DND-41 (cell line): Measurements from ENCODE around the gene C19orf47.

Experiments
- EZH2 ChIP-seq: IDR thresholded peaks from 3 replicates; pipeline ENCODE4 v1.6.1; 2012; ENCODE audit warnings: borderline replicate concordance, low read depth, mild to moderate bottlenecking, moderate library complexity, low read length, inconsistent platforms; ENCODE audit not compliant: severe bottlenecking
- TF ChIP-seq, protein P1 (sequence below): IDR thresholded peaks from 2 replicates; pipeline ENCODE4 v1.5.1; 2012; ENCODE audit warnings: borderline replicate concordance, low read length, moderate library complexity, mild to moderate bottlenecking; ENCODE audit not compliant: poor library complexity, severe bottlenecking; ENCODE audit errors: extremely low read depth

DNA sequence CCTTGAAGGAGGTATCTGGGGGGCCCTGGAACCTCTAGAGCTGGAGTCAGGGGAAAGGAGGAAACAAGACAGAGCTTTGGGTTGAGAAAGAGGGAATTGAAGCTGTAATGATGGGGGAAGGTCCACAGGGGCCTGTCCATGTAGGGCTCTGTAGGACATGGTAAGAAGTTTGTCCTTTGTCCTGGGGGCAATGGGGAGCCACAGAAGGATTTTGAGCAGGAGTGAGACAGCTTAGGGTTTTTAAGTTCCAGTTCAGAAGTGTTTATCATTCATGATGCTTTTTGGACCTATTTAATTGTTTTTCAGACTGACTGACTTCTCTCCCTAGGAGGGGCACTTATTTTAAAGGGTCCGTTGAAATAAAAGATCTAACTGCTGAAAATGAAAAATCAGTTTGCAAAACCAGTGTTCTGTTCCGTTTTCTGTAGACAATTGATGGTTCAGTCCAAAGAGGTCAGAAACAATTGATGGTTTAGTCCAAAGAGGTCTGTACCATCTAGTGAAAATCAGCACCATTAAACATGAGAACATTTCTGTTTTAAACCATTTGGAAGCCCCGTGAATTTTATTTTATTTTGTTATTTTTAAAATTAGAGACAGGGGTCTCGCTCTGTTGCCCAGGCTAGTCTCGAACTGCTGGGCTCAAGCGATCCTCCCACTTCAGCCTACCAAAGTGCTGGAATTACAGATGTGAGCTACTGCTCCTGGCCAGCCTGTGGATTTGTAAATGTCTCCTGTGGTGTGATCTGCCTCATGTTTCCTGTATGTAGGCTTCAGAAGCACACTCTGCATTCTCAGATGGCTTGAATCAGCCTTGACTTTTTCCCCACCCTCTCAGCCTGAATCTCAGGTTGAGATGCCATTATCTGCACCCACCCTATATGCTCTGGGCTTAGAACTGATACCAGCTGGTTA is 8.7 kb upstream of the C19orf47 start:
- TF ChIP-seq, protein P1, sequence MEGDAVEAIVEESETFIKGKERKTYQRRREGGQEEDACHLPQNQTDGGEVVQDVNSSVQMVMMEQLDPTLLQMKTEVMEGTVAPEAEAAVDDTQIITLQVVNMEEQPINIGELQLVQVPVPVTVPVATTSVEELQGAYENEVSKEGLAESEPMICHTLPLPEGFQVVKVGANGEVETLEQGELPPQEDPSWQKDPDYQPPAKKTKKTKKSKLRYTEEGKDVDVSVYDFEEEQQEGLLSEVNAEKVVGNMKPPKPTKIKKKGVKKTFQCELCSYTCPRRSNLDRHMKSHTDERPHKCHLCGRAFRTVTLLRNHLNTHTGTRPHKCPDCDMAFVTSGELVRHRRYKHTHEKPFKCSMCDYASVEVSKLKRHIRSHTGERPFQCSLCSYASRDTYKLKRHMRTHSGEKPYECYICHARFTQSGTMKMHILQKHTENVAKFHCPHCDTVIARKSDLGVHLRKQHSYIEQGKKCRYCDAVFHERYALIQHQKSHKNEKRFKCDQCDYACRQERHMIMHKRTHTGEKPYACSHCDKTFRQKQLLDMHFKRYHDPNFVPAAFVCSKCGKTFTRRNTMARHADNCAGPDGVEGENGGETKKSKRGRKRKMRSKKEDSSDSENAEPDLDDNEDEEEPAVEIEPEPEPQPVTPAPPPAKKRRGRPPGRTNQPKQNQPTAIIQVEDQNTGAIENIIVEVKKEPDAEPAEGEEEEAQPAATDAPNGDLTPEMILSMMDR: no peak
- no peak for TF ChIP-seq EZH2
